H1 (cell line): ENCODE measurements around the gene KLF5. TPM values are rescaled to one million over a fixed set of nuclear protein-coding genes. Genes with fewer than 3 reads are reported as not detected.

Source experiments
- BACH1 ChIP-seq: IDR thresholded peaks from 2 replicates; pipeline ENCODE4 v1.6.1; 2012; ENCODE audit warnings: low read length, improper control_type of control experiment
- EP300 ChIP-seq, 2 experiments: IDR thresholded peaks; 1 replicate in 1 of 2; 2 replicates in 1 of 2; pipeline ENCODE4 v1.6.1; 2011 to 2012; ENCODE audit warnings: low read depth in 2 of 2, low read length in 2 of 2, mild to moderate bottlenecking in 2 of 2, borderline replicate concordance in 1 of 2, inconsistent platforms in 1 of 2, moderate library complexity in 1 of 2
- POU5F1 ChIP-seq: IDR thresholded peaks from 2 replicates; pipeline ENCODE4 v1.6.1; 2011; ENCODE audit warnings: low read depth, mild to moderate bottlenecking, low read length, moderate library complexity
- RNF2 ChIP-seq: fragments of 200-900, 300-1000 bp; sonication (generic); IDR thresholded peaks from 2 replicates; pipeline ENCODE4 v1.7.1; 2016; ENCODE audit warnings: borderline replicate concordance, low read depth, mild to moderate bottlenecking, antibody characterized with exemption, low read length; ENCODE audit not compliant: poor library complexity, severe bottlenecking; ENCODE audit errors: missing control alignments
- TBP ChIP-seq: IDR thresholded peaks from 2 replicates; pipeline ENCODE4 v1.6.1; 2011; ENCODE audit warnings: low read depth, low read length, improper control_type of control experiment
- polyA plus RNA-seq, 7 experiments: library from polyadenylated mRNA; depleted of rRNA in 3 of 7; stranded (reverse) in 5 of 7; unstranded in 2 of 7; fragments of >200 nt in 5 of 7; fragments of 200-250 nt in 2 of 7; gene quantifications; 1 replicate in 5 of 7; 2 replicates in 1 of 7; 4 replicates in 1 of 7; pipeline versions ENCODE4 v1.2.1 to v1.2.3, GENCODE V29; 2011 to 2013; ENCODE audit warnings: missing spikeins in 2 of 7, mixed read lengths in 2 of 7
- total RNA-seq: library from RNA; stranded (reverse); fragmentation: NEBNext Ultra II Directional; extraction: Animal tissue kit (Norgen Biotek cat#: 25700); gene quantifications from 2 replicates; pipeline ENCODE4 v1.2.1, GENCODE V29; 2021

The KLF5 gene
- total and polyA plus RNA-seq, 2 of the 8 experiments (the other 6 are each of a cell fraction or from before 2014, with no cell fraction given): 1.2 to 2.3 TPM

DNA sequence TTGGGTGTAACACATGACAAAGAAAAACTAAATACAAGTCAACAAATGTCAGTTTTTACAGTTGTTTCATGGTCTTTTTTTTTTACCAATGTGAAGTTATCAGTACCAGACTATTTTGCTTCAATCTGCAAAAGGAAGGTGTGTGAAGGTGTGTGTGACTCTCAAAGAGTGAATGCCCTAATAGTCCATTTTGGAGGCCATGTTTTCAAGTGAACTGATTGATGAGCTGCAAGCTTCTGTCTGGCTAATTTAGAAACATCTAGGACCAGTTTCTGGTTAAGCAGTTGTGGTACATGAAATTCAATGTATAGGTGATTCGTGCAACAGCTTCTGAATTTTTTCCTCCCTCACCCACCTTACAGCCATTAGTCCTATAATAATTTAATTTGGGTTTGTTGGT, 16.1 kb downstream of the KLF5 start (continued):
- no peak for TF ChIP-seq EP300 (IDR thresholded peaks at IDR 0.05; ENCODE audit: borderline replicate concordance in 1 of 2, low read depth in 2 of 2, low read length in 2 of 2)
- no peak for TF ChIP-seq BACH1
- TF ChIP-seq POU5F1: no peak
- no peak for TF ChIP-seq RNF2
- TF ChIP-seq TBP: no peak
